Adrenal gland (tissue), 12 donors: Measurements from ENCODE around the gene R3HDM4. TPM values are rescaled to one million over a fixed set of nuclear protein-coding genes. Genes with fewer than 3 reads are reported as not detected.

ENCODE experiments used
- DNase-seq, 7 donors: peaks; one replicate each; pipeline ENCODE4 v3.0.0-alpha.2; 2019 to 2020
- H3K27ac ChIP-seq, 5 donors: fragments of 200-600 bp; sonication (generic) in 4 of 5; 1 replicate in 3 of 5; 2 replicates in 2 of 5; pipeline versions ENCODE4 v1.5.1 to v1.8.0; 2016 to 2020; ENCODE audit warnings: mild to moderate bottlenecking in 1 of 5
- H3K27me3 ChIP-seq: fragments of 200-600 bp; 2 replicates; pipeline ENCODE4 v1.8.0; 2021
- H3K36me3 ChIP-seq, 2 donors: fragments of 200-600 bp; replicated peaks in 1 of 2; 1 replicate in 1 of 2; 2 replicates in 1 of 2; pipeline versions ENCODE4 v1.5.1 to v1.8.0; 2018 to 2022
- H3K4me1 ChIP-seq, 2 donors: fragments of 200-600 bp; replicated peaks in 1 of 2; 1 replicate in 1 of 2; 2 replicates in 1 of 2; pipeline versions ENCODE4 v1.5.1 to v1.8.0; 2018 to 2021
- H3K4me3 ChIP-seq, 4 donors: fragments of 200-600 bp; sonication (generic) in 3 of 4; one replicate each; pipeline ENCODE4 v1.5.1; 2016 to 2018
- H3K9me3 ChIP-seq, 3 donors: fragments of 200-600 bp; sonication (generic) in 1 of 3; replicated peaks in 1 of 3; 1 replicate in 2 of 3; 2 replicates in 1 of 3; pipeline versions ENCODE4 v1.5.1 to v1.8.0; 2016 to 2021
- CTCF ChIP-seq, 6 experiments: fragments of 450-650 bp in 4 of 6; fragments of 200-600 bp in 2 of 6; sonication (generic) in 1 of 6; IDR thresholded peaks; 1 replicate in 5 of 6; 2 replicates in 1 of 6; pipeline versions ENCODE4 v1.5.1 to v1.8.0; 2016 to 2021; ENCODE audit warnings: antibody characterized with exemption in 6 of 6, mild to moderate bottlenecking in 2 of 6, moderate library complexity in 1 of 6
- POLR2A ChIP-seq, 2 donors: fragments of 450-650 bp; IDR thresholded peaks; one replicate each; pipeline ENCODE4 v1.6.1; 2017; ENCODE audit warnings: antibody characterized with exemption in 2 of 2, mild to moderate bottlenecking in 2 of 2, moderate library complexity in 1 of 2
- WGBS, 4 donors: extraction: QIAGEN DNeasy Blood & Tissue Kit in 2 of 4; methylation state at CpG; one replicate each; pipeline versions ENCODE4 v1.1.5 to v1.1.7; 2013 to 2017; 5-methylcytosine and 5-hydroxymethylcytosine counted together
- intact Hi-C, 2 donors: fragments of 100-400 bp; cut with DNase I; formaldehyde crosslinking; loops; one replicate each; pipeline versions ENCODE4 v1.14.1 to v1.15.0; 2022 to 2023
- polyA plus RNA-seq, 3 donors: library from polyadenylated mRNA; stranded (reverse); fragments of 200-250 nt in 2 of 3; fragments of 350-450 nt in 1 of 3; fragmentation: Illumina TruSeq in 1 of 3; extraction: RNeasy Lipid Tissue Mini Kit (QIAGEN cat#74804) in 1 of 3; gene quantifications; one replicate each; pipeline ENCODE4 v1.2.3, GENCODE V29; 2013 to 2014
- total RNA-seq, 9 donors: library from RNA; depleted of rRNA in 4 of 9; stranded (reverse); fragments of >200 nt in 4 of 9; fragments of 120-200 nt in 1 of 9; fragmentation: NEBNext Ultra II Directional in 1 of 9; extraction: Animal tissue kit (Norgen Biotek cat#: 25700) in 1 of 9; gene quantifications; one replicate each; pipeline versions ENCODE4 v1.1.0 to v1.2.4, GENCODE V29; 2013 to 2023
- donor health status: healthy with polysubstance abuse.
- donor health status: Bipolar disorder and iron deficiency.
- donor health status: DM: yes; HTN: yes; CAD: no.
- donor health status: DM: no; HTN: no; CAD: no.
- donor health status: DM: no; HTN: no; CAD: no.
- donor health status: DM: yes; HTN: yes; CAD: no.

Gene R3HDM4
- total and polyA plus RNA-seq, 12 donors: 8.9 to 59.5 (median 29.6) TPM

- Histone ChIP-seq H3K4me1 (peaks cover 0 to 10% of the 10 kb centered on the region in 2 donors), H3K4me3 (no peak overlapping the region), H3K36me3 (no peaks in the 10 kb centered on the region), H3K9me3 (no peaks in the 10 kb centered on the region), H3K27ac (no peak overlapping the region), H3K27me3 (no peaks in the 10 kb centered on the region)
- no peak for TF ChIP-seq POLR2A (IDR thresholded peaks at IDR 0.05)
- no peak for TF ChIP-seq CTCF (IDR thresholded peaks at IDR 0.05)
- no peak for DNase-seq
- intact Hi-C loops: no loop called here
- WGBS, 4 donors: 86 to 87% (median 87%) methylated on average over 44 to 55 of the region's 55 CpGs
Measured at GRCh38 chr19:955803-956765, 43.1 kb upstream of the R3HDM4 start.

- no peak for DNase-seq
- H3K27me3 ChIP-seq: no peaks in the 10 kb centered on the region
- H3K4me3 ChIP-seq: no peak overlapping the region
- TF ChIP-seq CTCF (IDR thresholded peaks at IDR 0.05): no peak
- no peak for TF ChIP-seq POLR2A (IDR thresholded peaks at IDR 0.05)
- WGBS, 4 donors: 85 to 90% (median 87%) methylated on average over 22 to 43 of the region's 43 CpGs
- intact Hi-C loops: no loop called here
- no peak overlapping the region for H3K27ac ChIP-seq
- no peaks in the 10 kb centered on the region for H3K36me3 ChIP-seq
- H3K9me3 ChIP-seq: no peaks in the 10 kb centered on the region
- peaks cover 0 to 10% of the 10 kb centered on the region in 2 donors for H3K4me1 ChIP-seq
Measured at GRCh38 chr19:954672-955494, 41.9 kb upstream of the R3HDM4 start.

GRCh38 chr19:954272-954671 is 41.3 kb upstream of the R3HDM4 start:
- no peaks in the 10 kb centered on the region for H3K27me3 ChIP-seq
- peaks cover 0 to 10% of the 10 kb centered on the region in 2 donors for H3K4me1 ChIP-seq
- H3K36me3 ChIP-seq: no peaks in the 10 kb centered on the region
- H3K4me3 ChIP-seq: no peak overlapping the region
- no peak for DNase-seq
- H3K9me3 ChIP-seq: no peaks in the 10 kb centered on the region
- intact Hi-C loops: no loop called here
- H3K27ac ChIP-seq: no peak overlapping the region
- TF ChIP-seq CTCF (IDR thresholded peaks at IDR 0.05) (no peak), POLR2A (IDR thresholded peaks at IDR 0.05) (no peak)
- 80 to 84% (median 83%) methylated on average over 12 to 14 of the region's 14 CpGs for WGBS, 4 donors
